HCT116 (cell line): ENCODE data around the gene CDHR3.

Experiments used
- CBX3 ChIP-seq: IDR thresholded peaks from 2 replicates; pipeline ENCODE4 v1.6.1; 2012; ENCODE audit warnings: low read depth
- CEBPB ChIP-seq: IDR thresholded peaks from 2 replicates; pipeline ENCODE4 v1.6.1; 2012; ENCODE audit warnings: low read depth
- CTCF ChIP-seq, 3 experiments: fragments of 200-600 bp in 1 of 3; sonication (generic) in 1 of 3; IDR thresholded peaks in 2 of 3; conservative IDR thresholded peaks in 1 of 3; 2 replicates each; pipeline ENCODE4 v1.5.1; 2012 to 2017; ENCODE audit warnings: low read depth in 2 of 3, low read length in 2 of 3, antibody characterized with exemption in 1 of 3, borderline replicate concordance in 1 of 3, control low read depth in 1 of 3, mild to moderate bottlenecking in 1 of 3, mixed read lengths in 1 of 3, mixed run types in 1 of 3, moderate library complexity in 1 of 3; ENCODE audit not compliant: insufficient read depth in 1 of 3
- SIN3A ChIP-seq: IDR thresholded peaks from 2 replicates; pipeline ENCODE4 v1.6.1; 2012; ENCODE audit warnings: low read depth
- ZFX ChIP-seq: fragments of 450-650 bp; IDR thresholded peaks from 2 replicates; pipeline ENCODE4 v1.6.1; 2017
- TF ChIP-seq, protein P1 (sequence below): IDR thresholded peaks from 2 replicates; pipeline ENCODE4 v1.6.1; 2012

DNA sequence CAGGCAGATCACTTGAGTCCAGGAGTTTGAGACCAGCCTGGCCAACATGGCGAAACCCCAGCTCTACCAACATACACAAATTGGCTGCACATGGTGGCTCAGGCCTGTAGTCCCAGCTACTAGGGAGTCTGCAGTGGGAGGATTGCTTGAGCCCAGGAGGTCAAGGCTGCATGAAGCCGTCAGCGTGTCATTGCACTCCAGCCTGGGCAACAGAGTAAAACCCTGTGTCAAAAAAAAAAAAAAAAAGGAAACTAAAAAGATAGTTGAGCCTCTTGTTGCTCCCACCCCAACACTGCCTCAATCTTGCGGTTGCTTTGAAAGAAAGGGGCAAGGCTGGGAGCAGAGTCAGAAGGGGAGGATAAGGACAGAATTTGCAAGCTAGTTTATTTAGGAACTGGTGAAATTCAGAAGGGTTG lies 79.1 kb downstream of the CDHR3 start:
- TF ChIP-seq ZFX: no peak
- no peak for TF ChIP-seq SIN3A
- TF ChIP-seq CEBPB: no peak
- no peak for TF ChIP-seq CBX3
- TF ChIP-seq CTCF (IDR thresholded peaks at IDR 0.05 in 2 of 3, conservative IDR thresholded peaks at IDR 0.05 in 1 of 3; ENCODE audit: borderline replicate concordance in 1 of 3, insufficient read depth in 1 of 3, low read depth in 2 of 3, low read length in 2 of 3): no peak
- TF ChIP-seq, protein P1, sequence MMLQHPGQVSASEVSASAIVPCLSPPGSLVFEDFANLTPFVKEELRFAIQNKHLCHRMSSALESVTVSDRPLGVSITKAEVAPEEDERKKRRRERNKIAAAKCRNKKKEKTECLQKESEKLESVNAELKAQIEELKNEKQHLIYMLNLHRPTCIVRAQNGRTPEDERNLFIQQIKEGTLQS: no peak
